NAMALWA (cell line): ENCODE data around the gene UNC45B.
"Not testable (repeated sequence)": the region's sequence is repeated elsewhere in the genome, so short reads cannot be mapped to it uniquely, and the experiment has no call there.

Source experiments
- DNase-seq: peaks from one replicate; pipeline ENCODE4 v3.0.0-alpha.2; 2015; ENCODE audit warnings: low spot score

The UNC45B gene

GRCh38 chr17:35147375-35147905 is at the start of gene UNC45B:
Gene UNC45B (plus strand): TSS chr17:35147817. CDS start chr17:35148264, 447 bp downstream.
- DNase-seq = no peak

- DNase-seq = no peak
Observed at GRCh38 chr17:35099908-35100307, 47.7 kb upstream of the UNC45B start.

- no peak for DNase-seq
Observed at GRCh38 chr17:35101036-35101435, 46.6 kb upstream of the UNC45B start.

- DNase-seq = no peak
Observed at GRCh38 chr17:35101725-35102124, 45.9 kb upstream of the UNC45B start.

- no peak for DNase-seq
Observed at GRCh38 chr17:35103271-35103670, 44.3 kb upstream of the UNC45B start.

- no peak for DNase-seq
Observed at GRCh38 chr17:35104844-35105450, 42.7 kb upstream of the UNC45B start.

GRCh38 chr17:35110791-35111190 is 36.8 kb upstream of the UNC45B start:
- not testable (repeated sequence) for DNase-seq

GRCh38 chr17:35116845-35117244 is 30.8 kb upstream of the UNC45B start:
- no peak for DNase-seq

GRCh38 chr17:35117984-35118383 is 29.6 kb upstream of the UNC45B start:
- peak; percentile 48 for DNase-seq

- peak; percentile 89 for DNase-seq
Observed at GRCh38 chr17:35119370-35120165, 28.0 kb upstream of the UNC45B start, which contains the start of gene RAD51D. Gene RAD51D (minus strand): TSS chr17:35119860. CDS start chr17:35119613, 247 bp downstream.

- DNase-seq = no peak
Observed at GRCh38 chr17:35121315-35121714, 26.3 kb upstream of the UNC45B start, which contains the start of gene FNDC8. Gene FNDC8 (plus strand): TSS chr17:35121615. CDS start chr17:35121694, 79 bp downstream.

GRCh38 chr17:35127751-35128514 is 19.7 kb upstream of the UNC45B start:
- no peak for DNase-seq

GRCh38 chr17:35129154-35129972 is 18.3 kb upstream of the UNC45B start:
- no peak for DNase-seq

- DNase-seq = no peak
Observed at GRCh38 chr17:35129973-35130351, 17.7 kb upstream of the UNC45B start.

- DNase-seq = no peak
Observed at GRCh38 chr17:35130392-35130791, 17.2 kb upstream of the UNC45B start.

- no peak for DNase-seq
Observed at GRCh38 chr17:35132099-35132498, 15.5 kb upstream of the UNC45B start.

GRCh38 chr17:35132816-35133550 is 14.6 kb upstream of the UNC45B start:
- no peak for DNase-seq

GRCh38 chr17:35135322-35135721 is 12.3 kb upstream of the UNC45B start:
- no peak for DNase-seq

GRCh38 chr17:35138218-35138617 is 9.4 kb upstream of the UNC45B start:
- no peak for DNase-seq

GRCh38 chr17:35141681-35142466 is 5.7 kb upstream of the UNC45B start, which contains the start of gene NLE1:
Gene NLE1 (minus strand): TSS chr17:35142303. CDS start chr17:35142275, 28 bp downstream.
- peak; percentile 85 for DNase-seq
